GM21576 (cell line): ENCODE data around the gene UBAC1.
"Not testable (repeated sequence)": the region's sequence is repeated elsewhere in the genome, so short reads cannot be mapped to it uniquely, and the experiment has no call there.

ENCODE experiments used
- ATAC-seq: cut with Tn5 transposase; IDR thresholded peaks from one replicate; pipeline ENCODE4 v1.9.1; 2021; ENCODE audit warnings: mild to moderate bottlenecking, moderate library complexity; ENCODE audit not compliant: unreplicated experiment

Gene UBAC1

GRCh38 chr9:135978642-135979546, 17.7 kb upstream of the UBAC1 start:
- no peak for ATAC-seq

- no peak for ATAC-seq
Observed at GRCh38 chr9:135976944-135977343, 15.8 kb upstream of the UBAC1 start.

GRCh38 chr9:135976531-135976930, 15.4 kb upstream of the UBAC1 start:
- no peak for ATAC-seq

GRCh38 chr9:135975834-135976233, 14.7 kb upstream of the UBAC1 start:
- ATAC-seq, result no peak

GRCh38 chr9:135974220-135974573, 13.0 kb upstream of the UBAC1 start:
- no peak for ATAC-seq

GRCh38 chr9:135973277-135974219, 12.4 kb upstream of the UBAC1 start:
- ATAC-seq, result no peak

- no peak for ATAC-seq
Observed at GRCh38 chr9:135971892-135972291, 10.7 kb upstream of the UBAC1 start.

GRCh38 chr9:135971111-135971766, 10.1 kb upstream of the UBAC1 start:
- no peak for ATAC-seq

- no peak for ATAC-seq
Observed at GRCh38 chr9:135970128-135970815, 9.1 kb upstream of the UBAC1 start.

GRCh38 chr9:135969064-135969683, 8.0 kb upstream of the UBAC1 start:
- no peak for ATAC-seq

GRCh38 chr9:135968601-135969000, 7.4 kb upstream of the UBAC1 start:
- ATAC-seq, result no peak

GRCh38 chr9:135968083-135968476, 6.9 kb upstream of the UBAC1 start:
- ATAC-seq, result no peak

- not testable (repeated sequence) for ATAC-seq
Observed at GRCh38 chr9:135966916-135967260, 5.7 kb upstream of the UBAC1 start.

- no peak for ATAC-seq
Observed at GRCh38 chr9:135965124-135965756, 4.1 kb upstream of the UBAC1 start.

- no peak for ATAC-seq
Observed at GRCh38 chr9:135963938-135964337, 2.8 kb upstream of the UBAC1 start.

- no peak for ATAC-seq
Observed at GRCh38 chr9:135963338-135963737, 2.2 kb upstream of the UBAC1 start.

- no peak for ATAC-seq
Observed at GRCh38 chr9:135962696-135963307, 1.6 kb upstream of the UBAC1 start.

- no peak for ATAC-seq
Observed at GRCh38 chr9:135961811-135962695, 880 bp upstream of the UBAC1 start.
